K562 (cell line): ENCODE results near the gene HSPB1. TPM values are rescaled to one million over a fixed set of nuclear protein-coding genes. Genes with fewer than 3 reads are reported as not detected.

ENCODE experiments used
- ARHGAP35 ChIP-seq: fragments of 450-650 bp; IDR thresholded peaks from 2 replicates; pipeline ENCODE4 v1.6.1; 2018; ENCODE audit not compliant: partially characterized antibody
- BRCA1 ChIP-seq, 2 experiments: fragments of 450-650 bp in 1 of 2; sonication (generic) in 1 of 2; formaldehyde crosslinking in 1 of 2; IDR thresholded peaks; 2 replicates each; pipeline versions ENCODE4 v1.5.0 to v1.6.1; 2017 to 2020; ENCODE audit warnings: mild to moderate bottlenecking in 1 of 2, missing genetic modification reagents in 1 of 2
- HMG20B ChIP-seq: fragments of 250-450 bp; sonication (Bioruptor Pico); IDR thresholded peaks from 2 replicates; pipeline ENCODE4 v1.5.0; 2021; ENCODE audit warnings: mild to moderate bottlenecking
- KLF13 ChIP-seq: fragments of 450-650 bp; IDR thresholded peaks from 2 replicates; pipeline ENCODE4 v1.6.1; 2016; ENCODE audit warnings: missing genetic modification characterization, low read depth, mild to moderate bottlenecking, missing compliant biosample characterization, moderate library complexity, borderline replicate concordance
- VEZF1 ChIP-seq: fragments of 200-800 bp; sonication (Bioruptor generic); IDR thresholded peaks from 2 replicates; pipeline ENCODE4 v1.6.1; 2017; ENCODE audit warnings: missing genetic modification characterization, missing compliant biosample characterization
- ZKSCAN1 ChIP-seq: fragments of 150-350 bp; IDR thresholded peaks from 2 replicates; pipeline ENCODE4 v1.6.1; 2016; ENCODE audit warnings: low read depth, low read length
- ZMIZ1 ChIP-seq, 2 experiments: fragments of 150-350 bp in 1 of 2; IDR thresholded peaks; 2 replicates each; pipeline ENCODE4 v1.6.1; 2012 to 2016; ENCODE audit warnings: low read depth in 2 of 2, low read length in 2 of 2, mild to moderate bottlenecking in 1 of 2, moderate library complexity in 1 of 2
- ZNF644 ChIP-seq: fragments of 200-800 bp; sonication (Bioruptor generic); IDR thresholded peaks from 2 replicates; pipeline ENCODE4 v1.6.1; 2016; ENCODE audit warnings: low read depth, missing genetic modification characterization, missing compliant biosample characterization
- polyA plus RNA-seq, 8 experiments: library from polyadenylated mRNA; depleted of rRNA in 4 of 8; stranded (reverse) in 5 of 8; unstranded in 3 of 8; fragments of >200 nt; fragmentation: Nextera tagmentation in 2 of 8; fragmentation: Illumina TruSeq in 1 of 8; extraction: Ambion mirVana in 2 of 8; extraction: Trizol in 1 of 8; gene quantifications; 2 replicates each; pipeline versions ENCODE4 v1.2.1 to v1.2.3, GENCODE V29; 2011 to 2014; ENCODE audit warnings: inconsistent platforms in 1 of 8, missing spikeins in 1 of 8
- total RNA-seq, 7 experiments: library from RNA; depleted of rRNA in 6 of 7; stranded (reverse); fragments of >200 nt in 6 of 7; fragmentation: Illumina TruSeq in 2 of 7; extraction: Trizol in 2 of 7; gene quantifications; 2 replicates each; pipeline versions ENCODE4 v1.2.1 to v1.2.3, GENCODE V29; 2011 to 2021; ENCODE audit warnings: low replicate concordance in 1 of 7
- TF ChIP-seq, protein P1 (sequence below): fragments of 450-650 bp; IDR thresholded peaks from 2 replicates; pipeline ENCODE4 v1.6.1; 2018; ENCODE audit not compliant: partially characterized antibody
- TF ChIP-seq, protein P2 (sequence below), 2 experiments: fragments of 450-650 bp; IDR thresholded peaks; 2 replicates each; pipeline ENCODE4 v1.6.1; 2018; ENCODE audit warnings: mild to moderate bottlenecking in 2 of 2, low read depth in 1 of 2; ENCODE audit not compliant: partially characterized antibody in 2 of 2

The HSPB1 gene
- total and polyA plus RNA-seq, 9 of the 15 experiments (the other 6 are each of a cell fraction or from before 2014, with no cell fraction given) = 27.1 to 522 (median 138) TPM

DNA sequence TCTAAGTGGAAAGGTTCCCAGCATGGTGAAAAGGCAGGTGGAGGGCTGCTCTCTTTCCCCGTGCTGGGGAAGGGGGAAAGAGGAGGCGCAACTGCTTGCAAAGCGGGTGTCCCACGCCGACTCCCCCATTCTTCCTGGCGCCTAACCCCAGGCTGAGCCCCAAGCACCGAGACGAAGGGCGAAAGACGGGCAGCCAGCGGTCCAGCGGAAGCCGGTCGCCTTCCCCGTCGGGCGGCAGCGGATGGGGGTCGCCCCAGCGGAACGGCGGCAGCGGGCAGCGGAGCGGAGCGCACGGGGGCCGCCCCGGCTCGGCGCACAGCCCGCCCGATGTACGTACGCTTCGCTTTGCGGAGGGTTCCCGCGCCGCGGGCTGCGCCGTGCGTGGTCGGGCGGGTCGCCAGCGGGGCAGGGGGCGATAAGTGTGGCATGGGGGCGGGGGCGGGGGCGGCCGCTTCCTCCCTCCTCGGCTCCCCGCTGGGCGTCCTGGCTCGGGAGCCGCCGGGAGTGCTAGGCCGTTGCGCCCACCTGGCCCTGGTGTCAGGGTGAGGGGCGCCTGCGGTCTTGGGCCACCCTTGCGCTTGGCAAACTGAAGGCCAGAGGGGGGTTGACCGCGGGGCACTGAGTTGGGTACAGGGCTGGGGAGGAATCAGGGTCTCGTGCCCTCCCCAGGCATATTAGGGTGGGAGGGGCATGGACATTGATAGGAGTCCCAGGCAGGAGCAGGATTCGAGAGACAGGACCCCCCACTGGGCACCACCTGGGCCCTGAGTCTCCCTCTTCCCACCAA, 35.2 kb upstream of the HSPB1 start (continued):
- TF ChIP-seq, protein P1, sequence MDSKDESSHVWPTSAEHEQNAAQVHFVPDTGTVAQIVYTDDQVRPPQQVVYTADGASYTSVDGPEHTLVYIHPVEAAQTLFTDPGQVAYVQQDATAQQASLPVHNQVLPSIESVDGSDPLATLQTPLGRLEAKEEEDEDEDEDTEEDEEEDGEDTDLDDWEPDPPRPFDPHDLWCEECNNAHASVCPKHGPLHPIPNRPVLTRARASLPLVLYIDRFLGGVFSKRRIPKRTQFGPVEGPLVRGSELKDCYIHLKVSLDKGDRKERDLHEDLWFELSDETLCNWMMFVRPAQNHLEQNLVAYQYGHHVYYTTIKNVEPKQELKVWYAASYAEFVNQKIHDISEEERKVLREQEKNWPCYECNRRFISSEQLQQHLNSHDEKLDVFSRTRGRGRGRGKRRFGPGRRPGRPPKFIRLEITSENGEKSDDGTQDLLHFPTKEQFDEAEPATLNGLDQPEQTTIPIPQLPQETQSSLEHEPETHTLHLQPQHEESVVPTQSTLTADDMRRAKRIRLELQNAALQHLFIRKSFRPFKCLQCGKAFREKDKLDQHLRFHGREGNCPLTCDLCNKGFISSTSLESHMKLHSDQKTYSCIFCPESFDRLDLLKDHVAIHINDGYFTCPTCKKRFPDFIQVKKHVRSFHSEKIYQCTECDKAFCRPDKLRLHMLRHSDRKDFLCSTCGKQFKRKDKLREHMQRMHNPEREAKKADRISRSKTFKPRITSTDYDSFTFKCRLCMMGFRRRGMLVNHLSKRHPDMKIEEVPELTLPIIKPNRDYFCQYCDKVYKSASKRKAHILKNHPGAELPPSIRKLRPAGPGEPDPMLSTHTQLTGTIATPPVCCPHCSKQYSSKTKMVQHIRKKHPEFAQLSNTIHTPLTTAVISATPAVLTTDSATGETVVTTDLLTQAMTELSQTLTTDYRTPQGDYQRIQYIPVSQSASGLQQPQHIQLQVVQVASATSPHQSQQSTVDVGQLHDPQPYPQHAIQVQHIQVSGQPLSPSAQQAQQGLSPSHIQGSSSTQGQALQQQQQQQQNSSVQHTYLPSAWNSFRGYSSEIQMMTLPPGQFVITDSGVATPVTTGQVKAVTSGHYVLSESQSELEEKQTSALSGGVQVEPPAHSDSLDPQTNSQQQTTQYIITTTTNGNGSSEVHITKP = no peak
- TF ChIP-seq KLF13 (tag) (no peak), BRCA1 (IDR thresholded peaks at IDR 0.05) (no peak), BRCA1 (CRISPR knock-in tag; IDR thresholded peaks at IDR 0.05) (no peak), ZKSCAN1 (no peak), VEZF1 (CRISPR knock-in tag) (0 out of 2 replicates have a peak, but pooled peaks have one; percentile 4), ZNF644 (tag) (no peak), ZMIZ1 (IDR thresholded peaks at IDR 0.05; ENCODE audit: low read depth in 2 of 2, low read length in 2 of 2) (no peak), ARHGAP35 (no peak), HMG20B (no peak)
- TF ChIP-seq, protein P2, sequence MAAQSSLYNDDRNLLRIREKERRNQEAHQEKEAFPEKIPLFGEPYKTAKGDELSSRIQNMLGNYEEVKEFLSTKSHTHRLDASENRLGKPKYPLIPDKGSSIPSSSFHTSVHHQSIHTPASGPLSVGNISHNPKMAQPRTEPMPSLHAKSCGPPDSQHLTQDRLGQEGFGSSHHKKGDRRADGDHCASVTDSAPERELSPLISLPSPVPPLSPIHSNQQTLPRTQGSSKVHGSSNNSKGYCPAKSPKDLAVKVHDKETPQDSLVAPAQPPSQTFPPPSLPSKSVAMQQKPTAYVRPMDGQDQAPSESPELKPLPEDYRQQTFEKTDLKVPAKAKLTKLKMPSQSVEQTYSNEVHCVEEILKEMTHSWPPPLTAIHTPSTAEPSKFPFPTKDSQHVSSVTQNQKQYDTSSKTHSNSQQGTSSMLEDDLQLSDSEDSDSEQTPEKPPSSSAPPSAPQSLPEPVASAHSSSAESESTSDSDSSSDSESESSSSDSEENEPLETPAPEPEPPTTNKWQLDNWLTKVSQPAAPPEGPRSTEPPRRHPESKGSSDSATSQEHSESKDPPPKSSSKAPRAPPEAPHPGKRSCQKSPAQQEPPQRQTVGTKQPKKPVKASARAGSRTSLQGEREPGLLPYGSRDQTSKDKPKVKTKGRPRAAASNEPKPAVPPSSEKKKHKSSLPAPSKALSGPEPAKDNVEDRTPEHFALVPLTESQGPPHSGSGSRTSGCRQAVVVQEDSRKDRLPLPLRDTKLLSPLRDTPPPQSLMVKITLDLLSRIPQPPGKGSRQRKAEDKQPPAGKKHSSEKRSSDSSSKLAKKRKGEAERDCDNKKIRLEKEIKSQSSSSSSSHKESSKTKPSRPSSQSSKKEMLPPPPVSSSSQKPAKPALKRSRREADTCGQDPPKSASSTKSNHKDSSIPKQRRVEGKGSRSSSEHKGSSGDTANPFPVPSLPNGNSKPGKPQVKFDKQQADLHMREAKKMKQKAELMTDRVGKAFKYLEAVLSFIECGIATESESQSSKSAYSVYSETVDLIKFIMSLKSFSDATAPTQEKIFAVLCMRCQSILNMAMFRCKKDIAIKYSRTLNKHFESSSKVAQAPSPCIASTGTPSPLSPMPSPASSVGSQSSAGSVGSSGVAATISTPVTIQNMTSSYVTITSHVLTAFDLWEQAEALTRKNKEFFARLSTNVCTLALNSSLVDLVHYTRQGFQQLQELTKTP (IDR thresholded peaks at IDR 0.05; ENCODE audit: low read depth in 1 of 2, partially characterized antibody in 2 of 2) = no peak
